ENCODE results near the gene ZFP64.

- TF ChIP-seq CTCF (conservative IDR thresholded peaks at IDR 0.05; ENCODE audit: low read depth, low read length): no peak
- TF ChIP-seq EZH2 (IDR thresholded peaks at IDR 0.05; ENCODE audit: borderline replicate concordance, low read depth, low read length, poor library complexity, severe bottlenecking): no peak
Measured at GRCh38 chr20:52166150-52166549, 25.4 kb downstream of the ZFP64 start.
